Measurements from ENCODE around the gene FA2H. TPM values are rescaled to one million over a fixed set of nuclear protein-coding genes. Genes with fewer than 3 reads are reported as not detected.

The FA2H gene
- total RNA-seq, 1 donor from 2014 or later, result not detected

- Mint-ChIP-seq H3K4me1 (ENCODE audit: unreplicated experiment) (peaks cover 14% of the 10 kb centered on the region), H3K27me3 (ENCODE audit: unreplicated experiment) (no peaks in the 10 kb centered on the region), H3K9me3 (ENCODE audit: unreplicated experiment) (no peaks in the 10 kb centered on the region), H3K4me3 (ENCODE audit: unreplicated experiment) (no peak overlapping the region), H3K36me3 (ENCODE audit: unreplicated experiment) (no peaks in the 10 kb centered on the region), H3K27ac (ENCODE audit: unreplicated experiment) (no peak overlapping the region)
- no peak for TF ChIP-seq CTCF (IDR thresholded peaks at IDR 0.05)
- DNase-seq (ENCODE audit: extremely low spot score, unreplicated experiment), result no peak
These were observed 30.8 kb downstream of the FA2H start for GRCh38 chr16:74743668-74744299.

GRCh38 chr16:74743045-74743667 lies 31.5 kb downstream of the FA2H start:
- no peaks in the 10 kb centered on the region for H3K36me3 Mint-ChIP-seq (ENCODE audit: unreplicated experiment)
- H3K27ac Mint-ChIP-seq (ENCODE audit: unreplicated experiment), result no peak overlapping the region
- H3K27me3 Mint-ChIP-seq (ENCODE audit: unreplicated experiment), result no peaks in the 10 kb centered on the region
- TF ChIP-seq CTCF (IDR thresholded peaks at IDR 0.05), result no peak
- no peaks in the 10 kb centered on the region for H3K9me3 Mint-ChIP-seq (ENCODE audit: unreplicated experiment)
- no peak overlapping the region for H3K4me3 Mint-ChIP-seq (ENCODE audit: unreplicated experiment)
- peaks cover 16% of the 10 kb centered on the region for H3K4me1 Mint-ChIP-seq (ENCODE audit: unreplicated experiment)
- no peak for DNase-seq (ENCODE audit: extremely low spot score, unreplicated experiment)

GRCh38 chr16:74742051-74742481 lies 32.6 kb downstream of the FA2H start:
- no peaks in the 10 kb centered on the region for H3K27me3 Mint-ChIP-seq (ENCODE audit: unreplicated experiment)

GRCh38 chr16:74740795-74741304 lies 33.8 kb downstream of the FA2H start:
- H3K4me1 Mint-ChIP-seq (ENCODE audit: unreplicated experiment), result peaks cover 20% of the 10 kb centered on the region
- H3K4me3 Mint-ChIP-seq (ENCODE audit: unreplicated experiment), result no peak overlapping the region
- H3K36me3 Mint-ChIP-seq (ENCODE audit: unreplicated experiment), result no peaks in the 10 kb centered on the region
- no peak for TF ChIP-seq CTCF (IDR thresholded peaks at IDR 0.05)
- H3K9me3 Mint-ChIP-seq (ENCODE audit: unreplicated experiment), result no peaks in the 10 kb centered on the region
- no peak overlapping the region for H3K27ac Mint-ChIP-seq (ENCODE audit: unreplicated experiment)
- no peak for DNase-seq (ENCODE audit: extremely low spot score, unreplicated experiment)
- no peaks in the 10 kb centered on the region for H3K27me3 Mint-ChIP-seq (ENCODE audit: unreplicated experiment)

More at GRCh38 chr16:74742051-74742481, 32.6 kb downstream of the FA2H start:
- H3K36me3 Mint-ChIP-seq (ENCODE audit: unreplicated experiment), result no peaks in the 10 kb centered on the region
- no peak for TF ChIP-seq CTCF (IDR thresholded peaks at IDR 0.05)
- H3K4me1 Mint-ChIP-seq (ENCODE audit: unreplicated experiment), result peaks cover 20% of the 10 kb centered on the region
- H3K9me3 Mint-ChIP-seq (ENCODE audit: unreplicated experiment), result no peaks in the 10 kb centered on the region
- H3K27ac Mint-ChIP-seq (ENCODE audit: unreplicated experiment), result no peak overlapping the region
- no peak overlapping the region for H3K4me3 Mint-ChIP-seq (ENCODE audit: unreplicated experiment)
- peak; percentile 78 for DNase-seq (ENCODE audit: extremely low spot score, unreplicated experiment)

GRCh38 chr16:74739275-74739674 lies 35.3 kb downstream of the FA2H start:
- Mint-ChIP-seq H3K36me3 (ENCODE audit: unreplicated experiment) (no peaks in the 10 kb centered on the region), H3K27me3 (ENCODE audit: unreplicated experiment) (no peaks in the 10 kb centered on the region), H3K27ac (ENCODE audit: unreplicated experiment) (no peak overlapping the region), H3K4me1 (ENCODE audit: unreplicated experiment) (peaks cover 28% of the 10 kb centered on the region), H3K4me3 (ENCODE audit: unreplicated experiment) (no peak overlapping the region), H3K9me3 (ENCODE audit: unreplicated experiment) (no peaks in the 10 kb centered on the region)
- TF ChIP-seq CTCF (IDR thresholded peaks at IDR 0.05), result no peak
- DNase-seq (ENCODE audit: extremely low spot score, unreplicated experiment), result no peak

Data from osteocyte (in vitro differentiated cells).